ENCODE results near the gene CMA1.
"Not testable (repeated sequence)": the region's sequence is repeated elsewhere in the genome, so short reads cannot be mapped to it uniquely, and the experiment has no call there.

The CMA1 gene

GRCh38 chr14:24506443-24506842 lies 1.6 kb downstream of the CMA1 start:
- TF ChIP-seq POLR2A (IDR thresholded peaks at IDR 0.05; ENCODE audit: low read depth, low read length): no peak
- no peak for TF ChIP-seq PAX5 (IDR thresholded peaks at IDR 0.05; ENCODE audit: insufficient read depth, low read length, severe bottlenecking)
- no peak for TF ChIP-seq POU2F2 (IDR thresholded peaks at IDR 0.05; ENCODE audit: low read depth, low read length)
- TF ChIP-seq SPI1 (IDR thresholded peaks at IDR 0.05; ENCODE audit: low read depth, low read length): no peak
- no peak for TF ChIP-seq POLR2AphosphoS5 (IDR thresholded peaks at IDR 0.05; ENCODE audit: low read depth, low read length)
- TF ChIP-seq TAF1 (IDR thresholded peaks at IDR 0.05; ENCODE audit: low read depth, low read length): no peak
- FAIRE-seq: no peak
- DNase-seq (ENCODE audit: insufficient read length, low spot score): no peak

- FAIRE-seq (no peak), DNase-seq (ENCODE audit: insufficient read length, low spot score) (no peak)
- no peak for TF ChIP-seq SPI1 (IDR thresholded peaks at IDR 0.05; ENCODE audit: low read depth, low read length)
- TF ChIP-seq PAX5 (IDR thresholded peaks at IDR 0.05; ENCODE audit: insufficient read depth, low read length, severe bottlenecking): no peak
- no peak for TF ChIP-seq TAF1 (IDR thresholded peaks at IDR 0.05; ENCODE audit: low read depth, low read length)
- TF ChIP-seq POU2F2 (IDR thresholded peaks at IDR 0.05; ENCODE audit: low read depth, low read length): no peak
- TF ChIP-seq POLR2AphosphoS5 (IDR thresholded peaks at IDR 0.05; ENCODE audit: low read depth, low read length): no peak
- no peak for TF ChIP-seq POLR2A (IDR thresholded peaks at IDR 0.05; ENCODE audit: low read depth, low read length)
Measured at GRCh38 chr14:24504425-24504950, 3.6 kb downstream of the CMA1 start.

- DNase-seq (ENCODE audit: insufficient read length, low spot score); FAIRE-seq: not testable (repeated sequence)
Measured at GRCh38 chr14:24491586-24492408, 16.3 kb downstream of the CMA1 start.

GRCh38 chr14:24483604-24484252 lies 24.3 kb downstream of the CMA1 start:
- TF ChIP-seq POU2F2 (IDR thresholded peaks at IDR 0.05; ENCODE audit: low read depth, low read length) (no peak), POLR2AphosphoS5 (IDR thresholded peaks at IDR 0.05; ENCODE audit: low read depth, low read length) (no peak), SPI1 (IDR thresholded peaks at IDR 0.05; ENCODE audit: low read depth, low read length) (no peak)
- FAIRE-seq (peak; percentile 26), DNase-seq (ENCODE audit: insufficient read length, low spot score) (no peak)

DNA sequence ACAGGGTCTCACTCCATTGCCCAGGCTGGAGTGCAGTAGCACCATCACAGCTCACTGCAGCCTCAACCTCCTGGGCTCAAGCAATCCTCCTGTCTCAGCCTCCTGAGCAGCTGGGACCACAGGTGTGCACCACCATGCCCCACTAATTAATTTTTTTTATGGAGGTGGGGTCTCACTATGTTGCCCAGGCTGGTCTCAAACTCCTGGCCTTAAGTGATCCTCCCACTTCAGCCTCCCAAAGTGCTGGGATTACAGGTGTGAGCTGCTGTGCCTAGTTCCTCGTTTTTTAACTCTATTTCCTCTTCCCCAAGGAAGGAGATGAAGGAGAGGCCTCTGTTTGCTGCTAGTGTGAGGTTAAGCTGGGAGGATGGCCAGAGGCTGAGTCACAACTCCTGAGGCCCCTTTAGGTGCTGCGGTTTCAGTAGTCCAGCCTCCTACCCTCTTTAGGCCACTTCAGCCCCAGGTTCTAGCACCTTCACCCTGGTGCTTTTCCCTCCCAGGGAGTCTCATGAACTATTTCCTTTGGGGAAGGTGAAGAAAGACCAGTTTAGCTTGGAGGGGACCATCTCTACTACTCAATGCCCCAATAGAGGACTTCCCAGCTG lies 25.3 kb downstream of the CMA1 start:
- not testable (repeated sequence) for FAIRE-seq; DNase-seq (ENCODE audit: insufficient read length, low spot score)

DNA sequence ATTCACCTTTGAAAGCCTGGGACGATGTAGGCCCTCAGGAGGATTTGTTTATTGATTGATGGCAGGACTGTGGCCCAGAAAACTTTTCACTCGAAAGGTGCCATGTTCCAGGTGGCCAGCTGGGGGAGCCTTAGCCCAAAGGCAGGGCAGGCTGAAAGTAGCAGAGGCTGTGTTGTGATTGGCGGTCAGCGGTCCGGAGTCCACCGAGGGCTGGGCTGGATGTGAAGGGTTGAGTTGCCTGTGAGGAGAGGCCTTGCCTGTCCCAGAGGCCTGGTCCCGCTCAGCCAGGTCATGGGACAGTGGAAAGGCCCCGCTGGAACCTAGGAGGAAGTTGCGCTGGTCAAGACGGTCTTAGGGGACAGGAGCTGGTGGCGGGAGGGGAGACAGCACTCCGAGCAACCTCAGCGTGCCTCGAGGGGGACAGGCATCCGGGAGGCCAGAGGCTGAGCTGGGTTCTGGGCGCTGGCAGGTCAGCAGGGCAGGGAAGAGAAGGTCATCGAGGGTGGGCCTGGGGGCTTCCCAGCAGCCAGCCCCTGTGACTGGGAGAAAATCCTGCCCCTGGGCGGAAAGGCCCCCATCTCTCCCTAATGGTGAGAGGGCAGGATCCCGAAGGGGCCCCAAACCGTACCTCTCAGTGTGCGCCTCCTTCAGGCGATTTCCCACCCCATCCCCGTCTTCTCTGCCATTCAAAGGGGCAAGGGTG lies 26.3 kb downstream of the CMA1 start:
- DNase-seq (ENCODE audit: insufficient read length, low spot score) (peak; percentile 70), FAIRE-seq (peak; percentile 84)
- TF ChIP-seq SPI1 (IDR thresholded peaks at IDR 0.05; ENCODE audit: low read depth, low read length) (0 out of 2 replicates have a peak, but pooled peaks have one; percentile 13), TAF1 (IDR thresholded peaks at IDR 0.05; ENCODE audit: low read depth, low read length) (no peak)

GRCh38 chr14:24479999-24480398 lies 28.1 kb downstream of the CMA1 start:
- FAIRE-seq: not testable (repeated sequence)

DNA sequence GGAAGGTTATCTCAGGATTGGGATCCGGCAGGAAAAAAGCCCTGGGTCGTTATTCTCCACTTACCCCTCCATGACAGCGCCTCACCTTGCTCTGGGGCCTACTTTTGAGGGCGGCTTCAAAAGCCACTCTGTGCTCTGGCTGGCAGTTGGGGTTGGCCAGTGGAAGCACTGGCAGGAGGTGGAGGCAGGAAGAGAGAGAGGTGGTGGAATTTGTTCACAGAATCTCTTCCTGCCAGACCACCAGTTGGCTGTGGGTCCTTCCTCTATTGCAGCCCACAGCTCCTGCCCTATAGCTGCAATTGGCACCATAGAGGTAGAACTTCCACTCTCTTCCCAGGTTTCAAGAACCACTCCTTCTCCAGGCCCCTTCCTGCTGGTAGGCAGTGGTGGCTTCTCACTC lies 32.8 kb downstream of the CMA1 start:
- no peak for FAIRE-seq
- no peak for DNase-seq (ENCODE audit: insufficient read length, low spot score)
- TF ChIP-seq POU2F2 (IDR thresholded peaks at IDR 0.05; ENCODE audit: low read depth, low read length) (no peak), PAX5 (IDR thresholded peaks at IDR 0.05; ENCODE audit: insufficient read depth, low read length, severe bottlenecking) (no peak), TAF1 (IDR thresholded peaks at IDR 0.05; ENCODE audit: low read depth, low read length) (no peak), SPI1 (IDR thresholded peaks at IDR 0.05; ENCODE audit: low read depth, low read length) (no peak), POLR2AphosphoS5 (IDR thresholded peaks at IDR 0.05; ENCODE audit: low read depth, low read length) (no peak), POLR2A (IDR thresholded peaks at IDR 0.05; ENCODE audit: low read depth, low read length) (no peak)

More at GRCh38 chr14:24479999-24480398, 28.1 kb downstream of the CMA1 start:
- DNase-seq (ENCODE audit: insufficient read length, low spot score): not testable (repeated sequence)

DNA sequence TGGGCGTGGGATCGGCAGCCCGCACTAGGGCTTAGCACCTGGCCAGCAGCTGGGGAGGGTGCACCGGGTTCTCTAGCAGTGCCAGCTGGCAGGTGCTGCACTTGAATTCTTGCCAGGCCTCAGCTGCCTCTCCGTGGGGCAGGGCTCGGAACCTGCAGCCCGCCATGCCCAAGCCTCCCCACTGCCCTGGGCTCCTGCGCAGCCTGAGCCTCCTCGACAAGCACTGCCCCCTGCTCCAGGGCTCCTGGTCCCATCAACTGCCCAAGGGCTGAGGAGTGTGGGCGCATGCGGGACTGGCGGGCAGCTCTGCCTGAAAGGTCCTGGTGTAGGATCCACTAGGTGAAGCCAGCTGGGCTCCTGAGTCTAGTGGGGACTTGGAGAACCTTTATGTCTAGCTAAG lies 34.9 kb downstream of the CMA1 start:
- TF ChIP-seq PAX5 (IDR thresholded peaks at IDR 0.05; ENCODE audit: insufficient read depth, low read length, severe bottlenecking) (no peak), POU2F2 (IDR thresholded peaks at IDR 0.05; ENCODE audit: low read depth, low read length) (no peak), TAF1 (IDR thresholded peaks at IDR 0.05; ENCODE audit: low read depth, low read length) (no peak), POLR2AphosphoS5 (IDR thresholded peaks at IDR 0.05; ENCODE audit: low read depth, low read length) (no peak), POLR2A (IDR thresholded peaks at IDR 0.05; ENCODE audit: low read depth, low read length) (no peak), SPI1 (IDR thresholded peaks at IDR 0.05; ENCODE audit: low read depth, low read length) (no peak)
- no peak for DNase-seq (ENCODE audit: insufficient read length, low spot score)
- FAIRE-seq: no peak

DNA sequence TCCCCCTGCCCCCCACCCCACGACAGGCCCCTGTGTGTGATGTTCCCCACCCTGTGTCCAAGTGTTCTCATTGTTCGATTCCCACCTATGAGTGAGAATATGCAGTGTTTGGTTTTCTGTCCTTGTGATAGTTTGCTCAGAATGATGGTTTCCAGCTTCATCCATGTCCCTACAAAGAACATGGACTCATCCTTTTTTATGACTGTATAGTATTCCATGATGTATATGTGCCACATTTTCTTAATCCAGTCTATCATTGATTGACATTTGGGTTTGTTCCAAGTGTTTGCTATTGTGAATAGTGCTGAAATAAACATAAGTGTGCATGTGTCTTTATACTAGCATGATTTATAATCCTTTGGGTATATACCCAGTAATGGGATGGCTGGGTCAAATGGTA lies 37.6 kb downstream of the CMA1 start:
- not testable (repeated sequence) for DNase-seq (ENCODE audit: insufficient read length, low spot score)

More for the DNA sequence above, 37.6 kb downstream of the CMA1 start:
- not testable (repeated sequence) for FAIRE-seq
